Measurements from ENCODE around the gene THAP8. TPM values are rescaled to one million over a fixed set of nuclear protein-coding genes. Genes with fewer than 3 reads are reported as not detected.
"Not testable (repeated sequence)": the region's sequence is repeated elsewhere in the genome, so short reads cannot be mapped to it uniquely, and the experiment has no call there.

Gene THAP8
- total RNA-seq, 6 experiments from 2014 or later: 5.2 to 6.4 (median 5.5) TPM

DNA sequence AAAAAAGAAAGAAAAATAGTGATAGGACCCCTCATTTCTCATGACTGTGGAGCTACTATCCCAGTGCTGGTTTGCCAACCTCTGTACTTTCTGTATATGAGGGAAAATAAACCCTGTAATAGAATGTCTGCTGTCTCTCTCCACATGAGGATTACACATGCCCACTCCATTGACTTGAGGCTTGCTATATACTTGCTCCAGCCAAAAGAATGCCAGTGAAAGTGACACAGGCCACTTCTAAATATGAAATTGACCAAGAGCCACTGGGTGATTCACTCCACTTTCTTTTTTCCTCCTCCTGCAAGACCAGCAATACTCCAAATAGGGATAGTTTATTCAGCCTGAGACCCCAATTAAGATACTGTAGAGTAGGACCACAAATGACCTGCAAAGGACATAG is 6.2 kb downstream of the THAP8 start:
- DNase-seq: no peak
- TF ChIP-seq, protein P1, sequence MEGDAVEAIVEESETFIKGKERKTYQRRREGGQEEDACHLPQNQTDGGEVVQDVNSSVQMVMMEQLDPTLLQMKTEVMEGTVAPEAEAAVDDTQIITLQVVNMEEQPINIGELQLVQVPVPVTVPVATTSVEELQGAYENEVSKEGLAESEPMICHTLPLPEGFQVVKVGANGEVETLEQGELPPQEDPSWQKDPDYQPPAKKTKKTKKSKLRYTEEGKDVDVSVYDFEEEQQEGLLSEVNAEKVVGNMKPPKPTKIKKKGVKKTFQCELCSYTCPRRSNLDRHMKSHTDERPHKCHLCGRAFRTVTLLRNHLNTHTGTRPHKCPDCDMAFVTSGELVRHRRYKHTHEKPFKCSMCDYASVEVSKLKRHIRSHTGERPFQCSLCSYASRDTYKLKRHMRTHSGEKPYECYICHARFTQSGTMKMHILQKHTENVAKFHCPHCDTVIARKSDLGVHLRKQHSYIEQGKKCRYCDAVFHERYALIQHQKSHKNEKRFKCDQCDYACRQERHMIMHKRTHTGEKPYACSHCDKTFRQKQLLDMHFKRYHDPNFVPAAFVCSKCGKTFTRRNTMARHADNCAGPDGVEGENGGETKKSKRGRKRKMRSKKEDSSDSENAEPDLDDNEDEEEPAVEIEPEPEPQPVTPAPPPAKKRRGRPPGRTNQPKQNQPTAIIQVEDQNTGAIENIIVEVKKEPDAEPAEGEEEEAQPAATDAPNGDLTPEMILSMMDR (IDR thresholded peaks at IDR 0.05): no peak
- no peaks in the 10 kb centered on the region for H3K36me3 Mint-ChIP-seq (ENCODE audit: low read depth)
- no peaks in the 10 kb centered on the region for H3K9me3 Mint-ChIP-seq
- H3K4me3 Mint-ChIP-seq: no peak overlapping the region
- peaks cover 10% of the 10 kb centered on the region for H3K4me1 Mint-ChIP-seq (ENCODE audit: low read depth)
- H3K27me3 Mint-ChIP-seq (ENCODE audit: insufficient read depth): peaks cover 2% of the 10 kb centered on the region
- H3K27ac Mint-ChIP-seq: no peak overlapping the region

DNA sequence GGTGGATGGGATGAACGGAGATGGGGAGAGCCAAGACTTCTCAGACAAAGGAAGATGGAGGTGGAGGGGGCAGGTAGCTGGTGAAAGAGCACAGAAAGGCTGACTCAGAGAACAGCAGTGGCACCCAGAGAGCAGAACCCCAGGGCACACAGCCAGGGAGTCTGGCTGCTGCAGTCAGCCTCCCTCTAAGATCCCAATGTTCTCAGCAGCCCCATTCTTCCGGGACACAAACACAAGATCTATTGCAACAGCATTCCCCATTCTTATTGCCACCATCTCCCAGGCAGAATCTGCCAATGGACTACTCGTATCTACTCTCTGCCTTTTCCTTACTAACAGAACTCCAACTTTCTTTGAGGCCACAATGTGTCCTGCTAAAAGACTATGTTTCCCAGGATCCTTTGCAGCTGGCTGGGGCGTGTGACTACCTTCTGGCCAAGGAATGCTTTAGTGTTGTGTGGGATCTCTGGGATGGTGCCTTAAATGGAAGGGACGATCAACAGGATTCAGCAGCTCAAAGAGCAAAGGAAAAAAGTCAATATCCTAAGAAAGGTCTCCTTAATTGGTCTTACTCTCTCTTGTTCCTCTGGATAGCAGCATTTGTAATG is 7.5 kb downstream of the THAP8 start:
- Mint-ChIP-seq H3K9me3 (no peaks in the 10 kb centered on the region), H3K27me3 (ENCODE audit: insufficient read depth) (peaks cover 2% of the 10 kb centered on the region), H3K36me3 (ENCODE audit: low read depth) (no peaks in the 10 kb centered on the region), H3K4me1 (ENCODE audit: low read depth) (peaks cover 21% of the 10 kb centered on the region), H3K27ac (peak overlapping the region; percentile 30), H3K4me3 (no peak overlapping the region)
- DNase-seq: no peak
- TF ChIP-seq, protein P1 (IDR thresholded peaks at IDR 0.05): no peak

DNA sequence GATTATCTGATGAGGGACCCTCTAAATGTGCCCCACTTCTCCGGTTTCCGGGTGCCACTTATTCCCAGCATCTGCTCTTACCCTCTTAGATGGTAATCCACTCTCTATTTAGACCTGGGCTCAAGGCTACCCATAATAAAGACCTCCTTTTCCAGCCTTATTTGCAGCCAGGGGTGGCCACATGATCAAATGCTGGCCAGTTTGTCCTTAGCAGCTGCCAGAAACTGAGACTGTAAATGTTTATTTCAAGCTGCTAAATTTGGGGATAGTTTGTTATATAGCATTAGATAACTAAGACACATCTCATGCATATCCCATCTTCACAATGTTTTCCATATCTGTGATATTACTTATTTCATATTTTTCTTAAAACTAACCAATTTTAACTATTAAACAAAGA is 10.1 kb downstream of the THAP8 start:
- DNase-seq: no peak
- peaks cover 30% of the 10 kb centered on the region for H3K4me1 Mint-ChIP-seq (ENCODE audit: low read depth)
- no peak overlapping the region for H3K27ac Mint-ChIP-seq
- H3K27me3 Mint-ChIP-seq (ENCODE audit: insufficient read depth): peaks cover 2% of the 10 kb centered on the region
- no peaks in the 10 kb centered on the region for H3K36me3 Mint-ChIP-seq (ENCODE audit: low read depth)
- TF ChIP-seq, protein P1 (IDR thresholded peaks at IDR 0.05): no peak
- no peak overlapping the region for H3K4me3 Mint-ChIP-seq
- no peaks in the 10 kb centered on the region for H3K9me3 Mint-ChIP-seq

DNA sequence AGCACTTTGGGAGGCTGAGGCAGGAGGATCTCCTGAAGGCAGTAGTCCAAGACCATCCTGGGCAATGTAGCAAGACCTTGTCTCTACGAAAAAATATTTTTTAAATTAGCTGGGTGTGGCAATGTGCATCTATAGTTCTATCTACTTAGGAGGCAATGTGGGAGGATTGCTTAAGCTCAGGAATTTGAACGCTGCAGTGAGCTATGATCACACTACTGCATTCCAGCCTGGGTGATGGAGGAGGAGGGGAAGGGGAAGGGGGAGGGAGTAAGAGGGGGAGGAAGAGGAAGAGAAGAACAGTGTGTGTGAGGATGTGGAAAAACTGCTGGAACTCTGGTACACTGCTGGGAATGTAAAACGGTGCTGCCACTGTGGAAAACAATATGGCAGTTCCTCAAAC is 12.3 kb downstream of the THAP8 start:
- no peaks in the 10 kb centered on the region for H3K9me3 Mint-ChIP-seq
- H3K27me3 Mint-ChIP-seq (ENCODE audit: insufficient read depth): no peaks in the 10 kb centered on the region; the same call in 1 of the 2 replicates
- peak overlapping the region; percentile 7; the same call in 1 of the 2 replicates for H3K4me3 Mint-ChIP-seq
- no peaks in the 10 kb centered on the region for H3K36me3 Mint-ChIP-seq (ENCODE audit: low read depth)
- DNase-seq: peak; percentile 55
- TF ChIP-seq, protein P1 (IDR thresholded peaks at IDR 0.05): no peak
- peak overlapping the region; percentile 57 for H3K27ac Mint-ChIP-seq
- peaks cover 29% of the 10 kb centered on the region for H3K4me1 Mint-ChIP-seq (ENCODE audit: low read depth)

DNA sequence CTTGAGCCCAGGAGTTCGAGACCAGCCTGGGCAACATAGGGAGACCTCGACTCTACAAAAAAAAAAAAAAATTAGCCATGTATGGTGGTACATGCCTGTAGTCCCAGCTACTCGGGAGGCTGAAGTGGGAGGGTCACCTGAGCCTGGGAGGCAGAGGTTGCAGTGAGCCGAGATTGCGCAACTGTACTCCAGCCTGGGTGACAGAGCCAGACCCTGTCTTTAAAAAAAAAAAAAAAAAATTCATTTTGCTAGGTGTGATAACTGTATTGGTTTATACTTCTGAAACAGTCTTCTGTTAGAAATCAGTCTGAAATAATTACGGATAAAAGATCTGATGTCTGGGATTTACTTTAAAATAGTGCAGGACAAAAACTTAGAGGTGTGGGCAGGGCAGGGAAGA is 13.0 kb downstream of the THAP8 start:
- H3K27me3 Mint-ChIP-seq (ENCODE audit: insufficient read depth); H3K9me3 Mint-ChIP-seq; DNase-seq; H3K4me3 Mint-ChIP-seq; H3K36me3 Mint-ChIP-seq (ENCODE audit: low read depth): not testable (repeated sequence)
- Mint-ChIP-seq H3K27ac (peak overlapping the region; percentile 57), H3K4me1 (ENCODE audit: low read depth) (peaks cover 21% of the 10 kb centered on the region)

DNA sequence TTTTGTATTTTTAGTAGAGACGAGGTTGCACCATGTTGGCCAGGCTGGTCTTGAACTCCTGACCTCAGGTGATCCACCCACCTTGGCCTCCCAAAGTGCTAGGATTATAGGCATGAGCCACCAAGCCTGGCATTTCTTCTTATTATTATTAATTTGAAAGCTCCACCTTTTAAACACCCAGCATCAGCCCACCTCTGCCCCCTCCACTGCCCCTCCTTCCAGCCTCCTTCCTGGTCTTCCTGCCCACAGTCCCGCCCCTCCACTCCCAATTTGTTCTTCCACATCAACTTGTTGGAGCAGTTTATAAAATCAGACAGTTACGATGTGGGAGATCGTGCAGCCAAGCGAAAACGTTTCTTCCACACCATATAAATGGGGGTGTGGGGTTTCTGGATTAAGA is 13.6 kb downstream of the THAP8 start:
- TF ChIP-seq, protein P1 (IDR thresholded peaks at IDR 0.05): no peak
- H3K4me3 Mint-ChIP-seq: no peak overlapping the region
- H3K27ac Mint-ChIP-seq: peak overlapping the region; percentile 24; the same call in 1 of the 2 replicates
- no peak for DNase-seq
- no peaks in the 10 kb centered on the region; the same call in 1 of the 2 replicates for H3K27me3 Mint-ChIP-seq (ENCODE audit: insufficient read depth)
- H3K36me3 Mint-ChIP-seq (ENCODE audit: low read depth): no peaks in the 10 kb centered on the region
- H3K4me1 Mint-ChIP-seq (ENCODE audit: low read depth): peaks cover 20% of the 10 kb centered on the region
- H3K9me3 Mint-ChIP-seq: no peaks in the 10 kb centered on the region

Measured in HFFc6 (cell line).